HUES6 (cell line): ENCODE data around the gene SCN9A.

Experiments used
- H3K27ac ChIP-seq: 2 replicates; pipeline ENCODE4 v1.7.0; 2013; ENCODE audit warnings: low read depth, mild to moderate bottlenecking, low read length, inconsistent platforms
- H3K27me3 ChIP-seq: 2 replicates; pipeline ENCODE4 v1.6.1; 2013; ENCODE audit warnings: low read length; ENCODE audit not compliant: control insufficient read depth, insufficient read depth
- H3K36me3 ChIP-seq: 2 replicates; pipeline ENCODE4 v1.6.1; 2013; ENCODE audit warnings: low read length; ENCODE audit not compliant: control insufficient read depth, insufficient read depth
- H3K4me1 ChIP-seq: 2 replicates; pipeline ENCODE4 v1.6.1; 2013; ENCODE audit warnings: low read length; ENCODE audit not compliant: control insufficient read depth, insufficient read depth
- H3K4me3 ChIP-seq: 2 replicates; pipeline ENCODE4 v1.5.1; 2013; ENCODE audit warnings: low read depth, low read length
- H3K9ac ChIP-seq: one replicate; pipeline ENCODE4 v1.6.1; 2013; ENCODE audit warnings: mild to moderate bottlenecking, low read length
- H3K9me3 ChIP-seq: 2 replicates; pipeline ENCODE4 v1.6.1; 2013; ENCODE audit warnings: low read depth, low read length; ENCODE audit not compliant: control insufficient read depth, insufficient read depth

The SCN9A gene

DNA sequence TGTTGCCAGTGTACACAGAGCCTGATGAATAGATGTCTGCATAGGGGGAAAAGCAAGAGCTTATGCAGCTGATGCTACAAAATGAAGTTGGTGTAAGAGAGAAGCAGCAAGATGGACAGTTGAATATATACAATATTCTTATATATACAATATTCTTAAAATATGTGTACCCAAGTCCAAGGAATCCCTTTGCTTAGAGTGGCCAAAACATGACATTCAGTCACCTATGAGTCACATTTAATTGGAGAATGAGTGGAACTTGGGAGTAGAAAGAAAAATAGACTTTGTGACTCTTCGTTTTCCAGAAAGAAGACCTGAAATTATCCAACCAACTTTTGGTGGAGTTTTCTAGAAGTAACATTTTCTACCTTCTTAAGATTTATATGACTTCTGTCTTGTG lies 81.8 kb downstream of the SCN9A start:
- H3K9me3 ChIP-seq: no peaks in the 10 kb centered on the region
- H3K4me3 ChIP-seq: no peak overlapping the region
- no peaks in the 10 kb centered on the region for H3K4me1 ChIP-seq
- no peaks in the 10 kb centered on the region for H3K36me3 ChIP-seq
- H3K27me3 ChIP-seq: no peaks in the 10 kb centered on the region
- H3K9ac ChIP-seq: no peak overlapping the region
- H3K27ac ChIP-seq: no peak overlapping the region

DNA sequence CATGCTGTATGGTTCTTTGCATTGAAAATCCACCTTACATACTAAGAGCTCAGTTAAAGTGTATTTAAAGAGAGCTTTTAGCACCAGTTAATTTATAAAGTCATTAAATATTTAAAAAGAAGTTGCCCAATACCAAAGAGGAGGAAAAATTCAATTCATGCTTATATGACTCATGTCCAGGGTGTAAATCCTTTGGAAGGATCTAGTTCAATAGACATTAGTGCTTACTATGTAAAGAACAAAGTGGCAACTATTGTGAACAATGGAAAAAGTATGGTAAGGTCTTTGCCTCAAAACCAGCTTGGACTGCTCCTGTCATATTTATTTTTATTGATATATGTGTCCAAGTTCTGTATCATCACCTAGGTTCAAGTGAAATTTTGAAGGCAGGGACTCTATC lies 90.5 kb downstream of the SCN9A start:
- Histone ChIP-seq H3K36me3 (no peaks in the 10 kb centered on the region), H3K9me3 (no peaks in the 10 kb centered on the region)

DNA sequence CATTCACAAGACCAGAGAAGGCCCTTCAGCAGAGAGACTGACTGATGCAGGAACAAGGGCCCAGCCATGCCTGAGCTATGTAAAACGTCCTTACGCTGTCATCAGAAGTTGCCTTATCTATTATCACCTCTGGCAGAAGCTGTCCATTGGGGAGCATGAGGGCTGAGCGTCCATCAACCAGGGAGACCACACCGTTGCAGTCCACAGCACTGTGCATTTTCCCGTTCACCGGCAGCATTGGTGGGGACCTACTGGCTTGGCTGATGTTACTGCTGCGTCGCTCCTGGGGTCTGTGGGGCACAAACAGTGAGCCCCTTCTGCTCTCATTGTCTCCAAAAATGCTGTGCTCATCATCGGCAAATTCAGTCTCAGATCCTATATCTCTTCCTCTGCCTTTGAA lies 91.4 kb downstream of the SCN9A start:
- Histone ChIP-seq H3K36me3 (no peaks in the 10 kb centered on the region), H3K9ac (no peak overlapping the region), H3K4me1 (peaks cover 4% of the 10 kb centered on the region; the same call in 1 of the 2 replicates), H3K9me3 (no peaks in the 10 kb centered on the region), H3K27ac (no peak overlapping the region), H3K27me3 (no peaks in the 10 kb centered on the region), H3K4me3 (no peak overlapping the region)

More for the DNA sequence above, 90.5 kb downstream of the SCN9A start:
- Histone ChIP-seq H3K4me1 (peaks cover 4% of the 10 kb centered on the region; the same call in 1 of the 2 replicates), H3K27me3 (no peaks in the 10 kb centered on the region), H3K27ac (no peak overlapping the region), H3K9ac (no peak overlapping the region), H3K4me3 (no peak overlapping the region)

DNA sequence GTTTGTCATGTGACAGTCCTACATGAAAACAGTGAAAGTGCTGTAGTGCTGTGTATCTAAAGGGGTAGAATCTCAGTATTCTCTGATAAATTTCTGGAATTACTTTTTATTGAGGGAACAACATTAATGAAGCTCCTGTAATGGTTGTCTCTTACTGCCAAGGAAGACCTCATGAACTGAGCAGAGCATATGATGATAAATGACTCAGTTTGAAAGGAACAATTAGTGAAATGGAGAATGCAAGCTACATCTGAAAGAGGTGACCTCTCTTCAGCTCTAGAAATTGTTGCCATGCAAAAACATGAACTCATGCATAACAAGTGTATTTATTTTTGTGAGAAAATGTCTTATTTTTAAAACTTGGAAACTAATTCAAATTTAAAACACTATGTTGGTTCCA lies 93.6 kb downstream of the SCN9A start:
- no peak overlapping the region for H3K9ac ChIP-seq
- H3K36me3 ChIP-seq: no peaks in the 10 kb centered on the region
- no peaks in the 10 kb centered on the region for H3K27me3 ChIP-seq
- no peaks in the 10 kb centered on the region for H3K9me3 ChIP-seq
- H3K4me1 ChIP-seq: peaks cover 4% of the 10 kb centered on the region; the same call in 1 of the 2 replicates
- H3K4me3 ChIP-seq: no peak overlapping the region
- H3K27ac ChIP-seq: no peak overlapping the region

DNA sequence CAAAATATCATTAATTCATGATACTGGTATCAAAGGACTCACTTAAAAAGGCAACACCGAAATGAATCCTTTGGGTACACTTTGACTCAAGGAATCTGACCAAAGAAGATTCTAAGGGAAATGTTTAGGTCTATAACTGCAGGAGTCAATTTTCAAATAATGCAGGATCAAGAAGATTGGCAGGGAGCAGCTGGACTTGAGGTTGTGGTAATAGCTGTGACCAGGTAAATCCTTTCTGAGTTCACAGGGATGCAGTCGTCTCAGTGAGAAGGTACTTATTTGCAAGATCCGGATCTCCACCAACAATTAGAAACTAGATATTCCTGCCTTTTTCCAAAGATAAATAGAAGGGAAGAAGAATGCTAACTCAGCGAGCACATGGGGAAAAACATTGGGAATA lies 96.9 kb downstream of the SCN9A start:
- Histone ChIP-seq H3K27me3 (no peaks in the 10 kb centered on the region), H3K4me1 (no peaks in the 10 kb centered on the region), H3K9me3 (no peaks in the 10 kb centered on the region), H3K9ac (no peak overlapping the region), H3K4me3 (no peak overlapping the region), H3K27ac (no peak overlapping the region), H3K36me3 (no peaks in the 10 kb centered on the region)

DNA sequence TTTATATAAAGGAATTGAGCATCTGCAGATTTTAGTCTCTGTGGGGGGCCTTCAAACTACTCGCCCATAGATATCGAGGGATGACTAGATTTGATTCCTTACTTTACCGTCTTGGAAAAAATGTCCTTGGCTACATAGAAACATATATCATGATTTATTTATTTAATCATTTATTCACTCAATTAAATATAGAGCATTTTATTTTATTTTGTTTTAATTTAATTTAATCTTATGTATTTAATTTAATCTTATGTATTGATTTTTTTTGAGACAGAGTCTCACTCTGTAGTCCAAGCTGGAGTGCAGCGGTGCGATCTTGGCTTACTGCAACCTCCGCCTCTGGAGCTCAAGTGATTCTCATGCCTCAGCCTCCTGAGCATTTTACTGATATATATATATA lies 105.4 kb downstream of the SCN9A start:
- Histone ChIP-seq H3K9me3 (no peaks in the 10 kb centered on the region), H3K4me3 (no peak overlapping the region), H3K27ac (no peak overlapping the region), H3K27me3 (no peaks in the 10 kb centered on the region), H3K36me3 (no peaks in the 10 kb centered on the region), H3K4me1 (no peaks in the 10 kb centered on the region), H3K9ac (no peak overlapping the region)

DNA sequence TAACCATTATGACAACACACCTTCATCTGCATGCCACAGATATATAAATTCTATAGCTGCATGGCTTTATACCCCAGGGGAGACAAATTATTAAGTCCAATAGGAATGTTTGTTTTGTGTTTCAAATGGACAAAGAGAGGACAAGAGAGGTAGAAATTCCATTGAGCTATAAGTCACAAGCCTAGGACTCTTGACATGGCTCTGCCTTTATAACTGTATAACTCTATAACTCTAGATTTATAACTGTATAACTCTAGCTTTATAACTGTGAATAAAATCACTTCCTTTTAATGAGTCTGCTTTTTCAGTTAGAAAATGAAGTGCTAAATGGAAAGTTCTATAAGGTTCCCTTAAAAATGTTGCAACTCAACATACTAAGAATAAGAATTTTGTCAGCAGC lies 106.4 kb downstream of the SCN9A start:
- H3K27ac ChIP-seq: no peak overlapping the region

DNA sequence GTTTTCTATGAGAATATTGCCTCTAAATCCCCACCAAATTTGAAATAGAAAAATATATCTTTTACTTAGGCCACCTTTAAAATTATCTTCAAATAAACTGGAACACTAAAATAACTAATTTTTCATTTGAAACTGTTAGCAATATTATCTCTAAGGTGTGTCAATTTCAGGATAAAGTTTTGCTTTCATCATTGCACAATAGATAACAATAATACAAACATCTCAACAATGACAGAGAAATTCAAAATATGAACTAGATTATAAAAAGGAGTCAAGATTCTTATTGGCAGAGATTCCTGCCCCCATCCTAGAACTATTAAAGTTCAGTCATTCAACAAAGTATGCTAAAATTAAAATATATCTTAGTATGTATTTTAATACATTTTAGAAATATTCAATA lies 117.9 kb downstream of the SCN9A start:
- Histone ChIP-seq H3K4me3 (no peak overlapping the region), H3K4me1 (no peaks in the 10 kb centered on the region), H3K9me3 (no peaks in the 10 kb centered on the region), H3K36me3 (no peaks in the 10 kb centered on the region), H3K27me3 (no peaks in the 10 kb centered on the region), H3K27ac (no peak overlapping the region), H3K9ac (no peak overlapping the region)

More for the DNA sequence above, 106.4 kb downstream of the SCN9A start:
- H3K27me3 ChIP-seq: no peaks in the 10 kb centered on the region
- no peaks in the 10 kb centered on the region for H3K9me3 ChIP-seq
- no peaks in the 10 kb centered on the region for H3K4me1 ChIP-seq
- H3K36me3 ChIP-seq: no peaks in the 10 kb centered on the region
- H3K4me3 ChIP-seq: no peak overlapping the region
- H3K9ac ChIP-seq: no peak overlapping the region

DNA sequence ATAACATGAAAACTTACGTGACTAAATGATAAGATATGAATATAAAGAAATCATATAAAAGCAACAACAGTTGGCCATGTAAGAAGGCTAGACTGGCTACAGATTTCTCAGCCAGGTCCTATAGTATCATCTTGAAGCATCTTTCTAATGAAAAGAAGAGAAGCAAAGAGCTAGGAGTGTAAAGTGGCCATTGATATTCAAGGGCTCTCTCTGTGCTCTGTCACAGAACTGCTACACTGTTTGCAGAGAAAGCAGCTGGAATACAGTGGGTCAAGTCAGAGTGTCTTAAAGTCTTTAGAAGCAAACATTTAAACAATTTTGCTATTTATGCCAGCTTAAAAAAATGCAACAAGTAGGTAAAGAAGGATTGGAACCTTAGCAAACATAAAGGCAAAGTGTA lies 118.8 kb downstream of the SCN9A start:
- H3K27me3 ChIP-seq: no peaks in the 10 kb centered on the region
- H3K9ac ChIP-seq: no peak overlapping the region
- H3K27ac ChIP-seq: no peak overlapping the region
- H3K9me3 ChIP-seq: no peaks in the 10 kb centered on the region
- no peaks in the 10 kb centered on the region for H3K36me3 ChIP-seq
- no peak overlapping the region for H3K4me3 ChIP-seq
- no peaks in the 10 kb centered on the region for H3K4me1 ChIP-seq

DNA sequence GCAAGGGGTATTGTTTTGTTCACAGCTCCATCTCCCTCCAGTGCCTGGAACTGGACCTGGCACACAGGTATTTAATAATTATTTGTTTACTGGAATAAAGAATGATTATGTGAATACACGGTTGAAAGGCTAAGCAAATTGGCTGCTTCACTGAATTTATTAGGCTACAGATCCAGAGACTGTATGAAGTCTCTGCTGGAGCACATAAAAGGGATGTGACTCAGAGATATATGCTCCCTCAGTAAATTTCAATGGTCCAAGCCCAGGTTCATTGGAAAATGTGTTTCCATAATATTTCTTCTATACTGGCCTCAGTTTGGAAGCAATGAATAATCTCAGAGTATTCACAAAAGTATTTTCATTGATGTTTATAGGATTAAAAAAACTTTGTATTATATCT lies 126.4 kb downstream of the SCN9A start:
- Histone ChIP-seq H3K9ac (no peak overlapping the region), H3K27ac (no peak overlapping the region), H3K4me1 (no peaks in the 10 kb centered on the region), H3K4me3 (no peak overlapping the region), H3K36me3 (no peaks in the 10 kb centered on the region), H3K27me3 (no peaks in the 10 kb centered on the region), H3K9me3 (no peaks in the 10 kb centered on the region)

DNA sequence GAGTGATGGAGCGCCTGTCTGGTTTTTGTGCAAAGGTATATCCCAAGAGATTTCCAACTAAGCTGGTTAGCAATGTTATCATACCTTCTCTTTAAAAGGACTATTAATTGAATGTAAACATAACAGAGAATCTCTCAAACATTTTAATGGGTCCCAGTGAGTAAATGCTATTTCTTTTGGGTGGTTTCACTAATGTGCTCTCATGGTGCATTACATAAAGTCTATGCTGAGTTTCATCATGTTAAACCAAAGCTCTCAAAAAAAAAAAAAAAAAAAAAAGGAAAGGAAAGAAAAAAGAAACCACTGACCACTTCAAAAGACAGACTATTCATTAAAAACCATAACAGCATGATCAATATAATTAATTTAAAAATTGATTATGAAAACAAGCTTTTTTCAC lies 128.8 kb downstream of the SCN9A start:
- Histone ChIP-seq H3K9ac (no peak overlapping the region), H3K9me3 (no peaks in the 10 kb centered on the region), H3K4me1 (peaks cover 4% of the 10 kb centered on the region; the same call in 1 of the 2 replicates), H3K27ac (no peak overlapping the region), H3K4me3 (no peak overlapping the region), H3K27me3 (no peaks in the 10 kb centered on the region), H3K36me3 (no peaks in the 10 kb centered on the region)

DNA sequence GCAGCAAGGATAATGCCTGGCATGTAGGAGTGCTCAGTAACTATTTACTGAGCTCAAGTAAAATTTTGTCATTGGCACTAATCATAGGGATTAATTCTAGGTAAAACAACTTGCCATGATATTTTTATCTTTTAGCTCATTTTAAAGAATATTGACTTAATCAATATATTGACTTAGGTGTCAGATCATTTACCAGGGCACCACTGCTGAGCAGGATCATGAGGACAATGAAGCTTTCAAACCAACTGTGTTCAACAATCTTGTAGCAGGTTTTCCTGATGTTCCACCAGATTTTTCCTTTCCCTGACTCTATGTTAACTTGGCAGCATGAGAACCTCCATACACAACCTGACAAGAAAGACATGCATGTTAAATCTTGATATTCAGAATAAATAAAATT lies 133.4 kb downstream of the SCN9A start:
- Histone ChIP-seq H3K27me3 (no peaks in the 10 kb centered on the region), H3K27ac (no peak overlapping the region), H3K9ac (no peak overlapping the region), H3K4me1 (peaks cover 8% of the 10 kb centered on the region; the same call in 1 of the 2 replicates), H3K9me3 (no peaks in the 10 kb centered on the region), H3K4me3 (no peak overlapping the region), H3K36me3 (no peaks in the 10 kb centered on the region)
